Activated B cell treated with CpG ODN at 0.5 μM for 24 hours (primary cell): ENCODE results near the gene ATF5. TPM values are rescaled to one million over a fixed set of nuclear protein-coding genes. Genes with fewer than 3 reads are reported as not detected.

Source experiments
- ATAC-seq: fragments of 200-7000 bp; cut with Tn5 transposase; one replicate; pipeline ENCODE4 v1.10.0; 2021; ENCODE audit warnings: low read depth, mild to moderate bottlenecking, moderate library complexity
- CTCF ChIA-PET: fragments of 350-600 bp; sonication (Branson Sonifier 250); formaldehyde crosslinking; loops from one replicate; lab custom pipeline; 2021; ENCODE audit warnings: antibody characterized with exemption; lab: Charles Lee
- POLR2A ChIA-PET: fragments of 350-600 bp; sonication (Branson Sonifier 250); formaldehyde crosslinking; loops from one replicate; lab custom pipeline; 2021; ENCODE audit warnings: antibody characterized with exemption; lab: Charles Lee
- DNase-seq: peaks from one replicate; pipeline ENCODE4 v3.0.0; 2022
- H3K27ac Mint-ChIP-seq: one replicate; pipeline ENCODE4 v1.8.0; 2020; ENCODE audit warnings: mixed read lengths
- H3K27me3 Mint-ChIP-seq: one replicate; pipeline ENCODE4 v1.8.0; 2021; ENCODE audit warnings: mixed read lengths
- H3K36me3 Mint-ChIP-seq: one replicate; pipeline ENCODE4 v1.8.0; 2021; ENCODE audit warnings: low read depth, mixed read lengths
- H3K4me1 Mint-ChIP-seq: one replicate; pipeline ENCODE4 v1.8.0; 2021; ENCODE audit warnings: mixed read lengths
- H3K4me3 Mint-ChIP-seq: one replicate; pipeline ENCODE4 v1.8.0; 2020; ENCODE audit warnings: mild to moderate bottlenecking, mixed read lengths
- H3K9me3 Mint-ChIP-seq: one replicate; pipeline ENCODE4 v1.8.0; 2020; ENCODE audit warnings: mixed read lengths
- CTCF ChIP-seq: fragments of 200-600 bp; IDR thresholded peaks from one replicate; pipeline ENCODE4 v1.8.0; 2022; ENCODE audit warnings: antibody characterized with exemption, mild to moderate bottlenecking
- intact Hi-C: fragments of 100-400 bp; cut with micrococcal nuclease; formaldehyde crosslinking; loops from one replicate; pipeline ENCODE4 v1.15.1; 2024
- total RNA-seq: library from RNA; stranded (reverse); gene quantifications from 2 replicates; pipeline ENCODE4 v1.2.3, GENCODE V29; 2022

ATF5 gene
- total RNA-seq, 1 donor from 2014 or later = 199 TPM

DNA sequence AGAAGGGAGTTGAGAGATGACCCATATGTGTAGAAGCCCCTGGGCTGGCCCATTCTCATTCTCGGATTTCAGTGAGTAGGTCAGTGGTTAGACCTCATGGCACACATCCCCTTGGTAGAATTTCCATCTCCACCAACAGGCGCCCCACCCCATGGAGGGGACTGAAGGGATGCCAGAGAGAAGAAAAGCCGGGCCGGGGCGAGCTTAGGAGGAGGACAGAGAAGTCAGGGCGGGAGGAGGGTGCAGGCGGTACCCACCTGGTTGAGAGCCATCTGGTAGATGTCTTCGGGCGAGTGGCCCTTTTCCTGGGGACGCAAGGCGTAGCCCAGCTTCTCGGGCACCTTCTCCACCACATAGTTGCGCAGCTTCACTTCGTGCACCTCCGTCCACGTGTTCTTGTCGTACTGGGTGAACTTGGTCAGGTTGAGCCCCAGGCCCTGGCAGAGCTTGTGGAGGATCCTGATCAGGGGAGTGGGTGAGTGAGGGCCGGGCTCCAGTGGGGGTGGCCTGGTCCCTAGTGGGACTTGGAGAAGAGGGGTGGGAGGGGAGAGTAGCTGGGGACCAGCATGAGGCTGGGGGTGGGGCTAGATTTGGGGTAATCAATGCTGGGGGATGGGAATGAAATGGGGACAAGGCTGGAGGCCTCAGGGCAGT is 34.9 kb upstream of the ATF5 start:
- Mint-ChIP-seq H3K27me3 (no peaks in the 10 kb centered on the region), H3K27ac (no peak overlapping the region), H3K9me3 (no peaks in the 10 kb centered on the region), H3K4me1 (peaks cover 74% of the 10 kb centered on the region), H3K4me3 (no peak overlapping the region), H3K36me3 (peaks cover 8% of the 10 kb centered on the region)
- no peak for ATAC-seq
- intact Hi-C loops = loop anchor here (10.0 kb wide), 1 partner anchor 559 kb away; the partner anchor contains the start of gene CD37
- no peak for DNase-seq
- no peak for TF ChIP-seq CTCF
- ChIA-PET CTCF (no interaction called here), POLR2A (interaction anchor here (0.7 to 11.5 kb wide), 7 partner anchors 15 to 490 kb away, joined by 5 to 317 read pairs (median 9); partner anchors contain the start of genes AKT1S1, ATF5, NUP62 and POLD1)

DNA sequence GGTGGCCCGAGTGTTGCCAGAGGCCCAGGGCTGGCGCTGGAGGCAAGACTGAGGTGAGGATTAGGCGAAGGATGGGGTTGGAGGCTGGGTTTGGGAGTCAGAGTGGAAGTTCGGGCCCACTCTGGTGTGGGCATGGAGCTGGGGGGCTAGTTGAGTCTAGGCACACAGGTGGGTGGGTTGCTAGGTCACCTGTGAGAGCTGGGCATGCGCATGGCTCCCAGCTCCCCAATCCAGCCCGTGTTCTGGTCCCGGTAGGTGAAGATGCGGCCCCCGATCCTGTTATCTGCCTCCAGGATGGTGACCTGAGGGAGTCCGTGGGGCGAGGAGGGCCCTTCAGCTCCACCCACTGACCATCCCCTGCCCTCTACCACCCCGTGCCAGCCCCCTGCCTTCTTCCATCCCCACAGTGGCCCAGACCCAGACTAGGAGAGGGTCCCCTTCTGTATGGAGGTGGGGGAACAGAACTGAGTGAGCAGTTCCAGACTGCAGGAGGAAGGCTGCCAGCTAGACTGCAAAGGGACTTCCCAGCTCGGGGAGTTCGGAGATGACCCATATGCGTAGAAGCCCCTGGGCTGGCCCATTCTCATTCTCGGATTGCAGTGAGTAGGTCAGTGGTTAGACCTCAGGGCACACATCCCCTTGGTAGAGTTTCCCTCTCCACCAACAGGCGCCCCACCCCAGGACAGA is 34.0 kb upstream of the ATF5 start:
- peak overlapping the region; percentile 87 for H3K4me3 Mint-ChIP-seq
- H3K9me3 Mint-ChIP-seq = no peaks in the 10 kb centered on the region
- no peaks in the 10 kb centered on the region for H3K27me3 Mint-ChIP-seq
- peaks cover 8% of the 10 kb centered on the region for H3K36me3 Mint-ChIP-seq
- no peak for DNase-seq
- ATAC-seq = no peak
- TF ChIP-seq CTCF = no peak
- intact Hi-C loops = loop anchor here (10.0 kb wide), 1 partner anchor 560 kb away; the partner anchor contains the start of gene CD37
- POLR2A ChIA-PET = interaction anchor here (0.8 to 11.5 kb wide), 7 partner anchors 17 to 128 kb away, joined by 3 to 317 read pairs (median 14); partner anchors contain the start of genes AKT1S1, AP2A1, ATF5 and NUP62
- CTCF ChIA-PET = interaction anchor here (1.4 kb wide), 1 partner anchor 19 kb away, joined by 4 read pairs; no protein-coding TSS in a partner anchor
- peak overlapping the region; percentile 65 for H3K27ac Mint-ChIP-seq
- H3K4me1 Mint-ChIP-seq = peaks cover 70% of the 10 kb centered on the region

GRCh38 chr19:49895566-49896297 is 33.3 kb upstream of the ATF5 start:
- peaks cover 8% of the 10 kb centered on the region for H3K36me3 Mint-ChIP-seq
- TF ChIP-seq CTCF = no peak
- no peaks in the 10 kb centered on the region for H3K9me3 Mint-ChIP-seq
- intact Hi-C loops = loop anchor here (10.0 kb wide), 1 partner anchor 561 kb away; the partner anchor contains the start of gene CD37
- ChIA-PET POLR2A (interaction anchor here (0.8 to 11.5 kb wide), 7 partner anchors 16 to 128 kb away, joined by 3 to 317 read pairs (median 8); partner anchors contain the start of genes AKT1S1, AP2A1, ATF5 and NUP62), CTCF (interaction anchor here (1.4 kb wide), 1 partner anchor 20 kb away, joined by 4 read pairs; no protein-coding TSS in a partner anchor)
- H3K4me1 Mint-ChIP-seq = peaks cover 70% of the 10 kb centered on the region
- DNase-seq (no peak), ATAC-seq (no peak)
- no peaks in the 10 kb centered on the region for H3K27me3 Mint-ChIP-seq
- peak overlapping the region; percentile 87 for H3K4me3 Mint-ChIP-seq
- peak overlapping the region; percentile 99 for H3K27ac Mint-ChIP-seq

- Mint-ChIP-seq H3K36me3 (peaks cover 8% of the 10 kb centered on the region), H3K27ac (peak within 1 kb of the TSS; percentile 99), H3K4me3 (peak within 1 kb of the TSS; percentile 87), H3K9me3 (no peaks in the 10 kb centered on the region), H3K4me1 (peaks cover 67% of the 10 kb centered on the region), H3K27me3 (no peaks in the 10 kb centered on the region)
- POLR2A ChIA-PET = interaction anchor here (0.6 to 11.5 kb wide), 23 partner anchors 9 to 1533 kb away, joined by 3 to 317 read pairs (median 5); partner anchors contain the start of genes AKT1S1, ATF5, FUZ and MED25
- intact Hi-C loops = loop anchor here (1.0 to 10.0 kb wide), 5 partner anchors 14 to 562 kb away; partner anchors contain the start of genes AKT1S1, ATF5, CD37 and NUP62
- ATAC-seq (peak; percentile 72), DNase-seq (peak; percentile 76)
- no peak for TF ChIP-seq CTCF
- CTCF ChIA-PET = interaction anchor here (1.1 kb wide), 1 partner anchor 20 kb away, joined by 4 read pairs; no protein-coding TSS in a partner anchor
These were observed 32.0 kb upstream of the ATF5 start, which contains the start of gene IL4I1 for GRCh38 chr19:49896863-49897621. Gene IL4I1, minus strand, starts transcription at chr19:49896887. Its CDS starts 727 bp downstream, at chr19:49896160.
